HG03575 (cell line): ENCODE results near the gene ALDOC.
"Not testable (repeated sequence)": the region's sequence is repeated elsewhere in the genome, so short reads cannot be mapped to it uniquely, and the experiment has no call there.

Source experiments
- ATAC-seq: cut with Tn5 transposase; IDR thresholded peaks from one replicate; pipeline ENCODE4 v1.9.1; 2021; ENCODE audit not compliant: unreplicated experiment, insufficient number of reproducible peaks, low FRiP score; ENCODE audit errors: extremely low read depth

ALDOC gene

DNA sequence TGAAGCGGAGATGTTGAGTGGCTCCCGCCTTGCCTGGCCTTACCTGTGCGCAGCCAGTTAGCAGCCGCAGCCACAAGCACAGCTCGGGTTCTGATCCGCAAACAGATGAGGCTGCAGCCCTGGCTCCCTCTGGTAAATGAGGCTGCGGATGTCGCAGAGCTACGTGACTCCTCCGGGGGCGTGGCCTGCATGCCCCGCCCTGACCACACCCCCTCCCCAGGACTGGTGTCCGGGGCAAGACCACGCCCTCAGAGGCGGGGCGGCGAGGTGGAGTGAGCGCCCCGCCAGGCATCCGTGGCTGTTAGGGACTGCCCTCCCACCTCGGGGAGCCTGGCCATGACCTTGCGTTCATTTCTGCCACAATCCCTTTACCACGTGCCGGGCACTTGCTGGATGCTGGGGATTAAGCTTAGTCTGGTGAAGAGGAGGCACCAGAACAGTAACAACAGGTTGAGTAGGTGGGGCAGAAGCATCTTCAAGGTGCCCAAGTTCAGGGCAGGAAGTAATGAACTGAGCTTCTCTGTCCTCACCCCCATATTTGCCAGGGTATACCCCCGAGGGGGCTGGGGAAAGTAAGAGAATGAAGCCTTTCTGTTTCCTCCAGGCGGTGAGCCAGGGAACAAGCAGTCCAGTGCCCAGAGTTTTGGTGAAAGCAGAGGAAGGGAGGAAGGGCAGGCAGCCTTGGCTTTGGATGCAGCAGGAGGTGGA lies at the start of gene ALDOC:
ALDOC (minus strand) TSS at position 138 of the 708 bp plus-strand sequence. CDS start 1,363 bp downstream, outside the sequence.
- no peak for ATAC-seq

DNA sequence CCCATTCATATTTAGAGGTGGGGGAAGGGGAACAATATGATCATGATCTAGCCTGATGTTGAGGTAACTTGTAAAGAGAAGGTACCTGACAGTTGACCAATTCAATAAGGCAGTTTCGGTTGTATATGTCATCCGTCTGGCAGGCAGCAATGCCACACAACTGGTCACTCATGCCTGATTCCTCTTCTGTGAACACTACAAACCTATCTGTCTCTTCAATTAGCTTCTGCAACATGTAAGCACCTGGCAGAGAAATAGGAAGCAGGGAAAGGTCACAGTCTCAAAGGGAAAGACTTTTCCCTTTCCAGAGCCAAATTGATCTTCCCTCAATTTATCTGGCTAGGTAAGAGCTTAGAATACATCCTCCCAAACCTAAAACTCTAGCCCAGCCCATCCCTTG lies 47.5 kb upstream of the ALDOC start:
- ATAC-seq, result no peak

GRCh38 chr17:28623696-28624095 lies 47.0 kb upstream of the ALDOC start:
- ATAC-seq, result no peak

GRCh38 chr17:28622186-28622585 lies 45.5 kb upstream of the ALDOC start:
- no peak for ATAC-seq

- no peak for ATAC-seq
Observed at GRCh38 chr17:28620010-28620409, 43.3 kb upstream of the ALDOC start.

- no peak for ATAC-seq
Observed at GRCh38 chr17:28618464-28618863, 41.8 kb upstream of the ALDOC start.

GRCh38 chr17:28616281-28616680 lies 39.6 kb upstream of the ALDOC start:
- no peak for ATAC-seq

DNA sequence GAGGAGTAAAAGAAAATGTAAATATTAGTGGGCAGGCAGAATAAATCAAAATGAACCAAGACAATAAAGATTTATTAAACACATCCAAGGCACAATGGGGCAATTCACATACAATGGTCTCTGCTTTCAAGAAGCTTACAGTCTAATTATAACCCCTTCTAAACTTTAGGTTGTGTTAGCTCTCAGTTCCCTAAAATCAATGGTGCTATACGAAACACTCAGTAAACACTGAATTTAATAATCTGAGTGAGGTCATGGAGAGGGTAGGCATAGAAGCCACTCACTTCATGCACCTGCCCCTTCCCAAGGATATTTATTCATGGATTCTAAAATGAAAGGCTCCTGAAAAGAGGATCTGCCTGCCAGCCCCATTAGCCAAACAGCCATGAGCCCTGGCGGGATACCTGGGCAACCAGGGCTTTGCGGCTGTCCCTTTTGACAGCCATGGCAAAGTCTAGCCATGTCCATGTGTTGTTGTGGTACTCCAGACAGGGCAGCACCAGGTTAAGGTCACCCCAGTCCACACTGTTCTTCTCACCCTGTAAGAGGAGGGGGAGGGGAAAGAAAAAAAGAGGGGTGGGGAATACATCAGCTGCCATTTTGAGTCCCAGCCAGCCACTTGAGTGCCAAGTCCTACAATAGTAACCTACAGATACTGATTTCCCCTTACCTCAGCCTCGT lies 38.7 kb upstream of the ALDOC start:
- no peak for ATAC-seq

- ATAC-seq, result no peak
Observed at GRCh38 chr17:28613931-28614381, 37.3 kb upstream of the ALDOC start, which contains the start of gene RSKR. TSS of gene RSKR (minus strand) at chr17:28614185. CDS start at chr17:28614161, 24 bp downstream.

GRCh38 chr17:28612936-28613872 lies 36.5 kb upstream of the ALDOC start:
- ATAC-seq, result no peak

DNA sequence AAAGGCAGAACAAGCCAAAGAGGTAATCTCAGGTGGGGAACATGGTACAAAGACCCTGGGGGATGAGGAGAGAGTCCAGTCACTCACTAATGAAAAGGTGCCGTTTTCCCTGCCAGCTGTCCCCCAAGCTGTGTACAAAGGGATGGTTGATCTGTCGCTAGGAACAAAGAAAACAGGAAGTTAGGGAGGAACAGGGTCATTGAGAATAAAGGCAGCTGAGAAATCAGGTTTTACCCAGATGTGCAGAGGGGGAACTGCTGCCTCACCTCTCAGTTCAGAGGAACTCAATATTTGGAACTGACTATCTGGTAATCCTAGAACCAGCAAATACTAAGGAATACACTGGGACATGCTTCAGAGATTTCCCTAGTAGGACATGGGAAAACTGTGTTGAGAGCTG lies 35.8 kb upstream of the ALDOC start:
- no peak for ATAC-seq

- ATAC-seq, result no peak
Observed at GRCh38 chr17:28610376-28610775, 33.7 kb upstream of the ALDOC start.

- ATAC-seq, result not testable (repeated sequence)
Observed at GRCh38 chr17:28604031-28604430, 27.3 kb upstream of the ALDOC start.

GRCh38 chr17:28599311-28600184 lies 22.9 kb upstream of the ALDOC start:
- ATAC-seq, result no peak

GRCh38 chr17:28598799-28599310 lies 22.2 kb upstream of the ALDOC start, which contains the start of gene SPAG5:
TSS of gene SPAG5 (minus strand) at chr17:28599025. CDS start at chr17:28598946, 79 bp downstream.
- no peak for ATAC-seq

GRCh38 chr17:28598389-28598788 lies 21.7 kb upstream of the ALDOC start:
- no peak for ATAC-seq

DNA sequence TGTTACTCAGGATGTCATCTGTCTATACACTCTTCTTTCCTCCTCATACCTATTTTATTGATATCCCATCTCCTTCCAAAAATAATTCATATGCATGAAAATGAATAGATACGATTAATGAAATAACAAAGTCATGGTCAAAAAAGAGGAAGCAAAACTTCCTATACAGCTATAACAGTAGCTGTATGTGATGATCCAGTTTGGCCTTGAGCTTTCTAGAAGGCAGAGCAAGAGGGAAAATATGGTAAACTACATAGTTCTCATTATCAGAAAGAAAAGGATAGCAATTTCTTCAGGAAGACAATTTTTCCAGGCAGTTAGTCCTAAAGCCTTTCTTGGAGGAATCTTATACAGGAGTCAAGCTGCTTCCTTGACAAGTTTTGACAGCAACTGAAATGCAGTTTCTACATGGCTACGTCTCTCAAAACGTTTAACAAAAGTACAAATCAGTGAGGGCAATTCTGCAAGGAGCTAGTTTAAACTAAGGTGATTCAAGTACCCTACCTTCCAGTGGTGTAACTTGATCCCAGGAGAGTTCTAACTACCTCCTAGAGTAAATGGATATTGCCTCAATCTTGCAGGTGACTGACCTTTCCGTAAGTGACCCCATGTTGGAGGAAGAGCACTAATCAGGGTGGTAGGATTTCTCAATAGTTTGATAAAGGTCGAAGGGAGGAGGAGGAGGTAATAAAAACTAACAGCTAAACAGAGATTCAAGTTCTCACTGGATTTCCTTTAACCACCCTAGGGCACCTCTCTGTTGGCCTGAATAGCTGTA lies 21.1 kb upstream of the ALDOC start:
- ATAC-seq, result no peak
